GM18520 (cell line): ENCODE results near the gene SPSB1.
"Not testable (repeated sequence)": the region's sequence is repeated elsewhere in the genome, so short reads cannot be mapped to it uniquely, and the experiment has no call there.

Source experiments
- ATAC-seq: cut with Tn5 transposase; IDR thresholded peaks from one replicate; pipeline ENCODE4 v1.9.1; 2021; ENCODE audit not compliant: unreplicated experiment

SPSB1 gene

DNA sequence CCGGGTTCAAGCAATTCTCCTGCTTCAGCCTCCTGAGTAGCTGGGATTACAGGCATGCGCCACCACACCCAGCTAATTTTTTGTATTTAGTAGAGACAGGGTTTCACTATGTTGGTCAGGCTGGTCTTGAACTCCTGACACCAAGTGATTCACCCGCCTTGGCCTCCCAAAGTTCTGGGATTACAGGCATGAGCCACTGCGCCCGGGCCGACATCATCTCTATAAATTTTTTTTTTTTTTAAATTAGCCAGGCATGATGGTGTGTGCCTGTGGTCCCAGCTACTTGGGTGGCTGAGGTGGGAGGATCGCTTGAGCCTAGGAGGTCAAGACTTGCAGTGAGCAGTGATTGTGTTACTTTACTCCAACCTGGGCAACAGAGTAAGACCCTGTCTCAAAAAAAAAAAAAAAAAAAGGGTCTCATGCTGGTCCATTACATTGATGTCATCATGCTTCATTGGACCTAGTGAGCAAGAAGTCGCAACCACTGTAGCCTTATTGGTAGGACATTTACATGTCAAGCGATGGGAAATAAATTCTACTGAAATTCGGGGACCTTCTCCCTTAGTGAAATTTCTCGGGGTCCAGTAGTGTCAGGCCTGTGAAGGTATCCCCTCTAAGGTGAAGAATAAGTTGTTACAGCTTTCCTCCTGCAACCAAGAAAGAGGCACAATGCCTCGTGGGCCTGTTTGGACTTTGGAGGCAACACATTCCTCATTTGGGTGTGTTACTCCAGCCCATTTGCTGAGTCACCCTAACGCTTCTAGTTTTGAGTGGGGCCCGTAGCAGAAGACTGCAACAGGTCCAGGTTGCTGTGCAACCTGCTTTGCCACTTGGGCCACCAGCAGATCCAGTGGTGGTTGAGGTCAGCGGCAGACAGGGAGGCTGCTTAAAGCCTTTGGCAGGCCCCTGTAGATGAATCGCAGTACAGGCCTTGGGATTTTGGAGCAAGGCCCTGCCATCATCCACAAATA, 7.2 kb downstream of the SPSB1 start:
- not testable (repeated sequence) for ATAC-seq

GRCh38 chr1:9300573-9300972, 7.9 kb downstream of the SPSB1 start:
- no peak for ATAC-seq

GRCh38 chr1:9302745-9303524, 10.2 kb downstream of the SPSB1 start:
- ATAC-seq, result no peak

GRCh38 chr1:9303916-9304315, 11.2 kb downstream of the SPSB1 start:
- no peak for ATAC-seq

DNA sequence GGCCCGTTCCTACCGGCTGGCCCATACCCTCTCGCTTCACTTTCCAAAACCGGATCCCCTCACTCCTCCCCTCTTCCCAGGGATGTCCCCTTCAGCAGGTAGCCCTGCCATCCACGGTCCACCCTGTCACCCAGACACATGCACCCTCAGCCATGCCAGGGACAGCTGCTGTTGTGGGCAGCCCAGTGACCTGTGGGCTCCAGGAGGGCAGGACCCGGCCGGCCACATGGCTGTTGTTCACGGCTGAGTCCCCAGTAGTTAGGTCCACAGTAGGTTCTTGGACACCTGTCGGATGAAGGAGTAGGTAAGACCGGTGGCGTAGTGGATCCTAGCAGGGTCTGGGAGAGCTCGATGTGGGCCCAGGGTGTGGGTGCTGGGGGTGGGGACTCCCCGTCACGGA, 12.5 kb downstream of the SPSB1 start:
- no peak for ATAC-seq

DNA sequence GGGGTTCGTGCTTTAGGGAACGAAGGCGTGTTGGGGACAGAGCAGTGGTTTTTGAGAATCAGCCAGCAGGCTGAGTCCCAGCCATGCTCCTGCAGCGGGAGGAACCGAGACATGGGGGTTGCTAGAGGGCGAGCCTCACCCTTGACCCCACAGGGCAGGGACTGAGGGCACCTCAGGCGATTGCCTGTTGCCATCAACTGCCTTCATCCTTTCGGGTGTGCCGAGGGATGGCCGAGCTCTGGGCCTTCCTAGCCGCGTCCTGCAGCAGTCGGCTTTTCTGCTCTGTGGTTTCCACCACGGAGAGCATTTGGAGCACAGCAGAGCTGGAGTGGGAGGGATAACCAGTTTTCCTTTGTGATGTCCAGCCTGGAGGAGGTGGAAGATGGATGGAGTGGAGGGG, 13.3 kb downstream of the SPSB1 start:
- ATAC-seq, result no peak

DNA sequence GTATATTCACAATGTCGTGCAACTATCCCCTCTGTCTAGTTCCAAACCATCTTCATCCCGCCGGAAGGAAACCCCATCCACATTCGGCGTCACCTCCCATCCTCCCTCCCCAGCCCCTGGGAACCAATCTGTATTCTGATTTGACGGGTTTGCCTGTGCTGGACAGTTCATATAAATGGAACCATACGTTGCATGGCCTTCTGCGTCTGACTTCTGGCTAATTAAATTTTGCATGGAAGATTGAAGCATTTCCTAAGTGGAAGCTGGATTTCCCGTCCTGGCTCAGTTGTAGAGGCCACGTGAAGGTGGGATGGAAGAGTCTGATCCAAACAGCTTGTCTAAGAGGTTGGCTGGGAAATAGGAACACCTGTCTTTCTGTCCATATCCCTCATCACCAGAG, 14.6 kb downstream of the SPSB1 start:
- ATAC-seq, result no peak

DNA sequence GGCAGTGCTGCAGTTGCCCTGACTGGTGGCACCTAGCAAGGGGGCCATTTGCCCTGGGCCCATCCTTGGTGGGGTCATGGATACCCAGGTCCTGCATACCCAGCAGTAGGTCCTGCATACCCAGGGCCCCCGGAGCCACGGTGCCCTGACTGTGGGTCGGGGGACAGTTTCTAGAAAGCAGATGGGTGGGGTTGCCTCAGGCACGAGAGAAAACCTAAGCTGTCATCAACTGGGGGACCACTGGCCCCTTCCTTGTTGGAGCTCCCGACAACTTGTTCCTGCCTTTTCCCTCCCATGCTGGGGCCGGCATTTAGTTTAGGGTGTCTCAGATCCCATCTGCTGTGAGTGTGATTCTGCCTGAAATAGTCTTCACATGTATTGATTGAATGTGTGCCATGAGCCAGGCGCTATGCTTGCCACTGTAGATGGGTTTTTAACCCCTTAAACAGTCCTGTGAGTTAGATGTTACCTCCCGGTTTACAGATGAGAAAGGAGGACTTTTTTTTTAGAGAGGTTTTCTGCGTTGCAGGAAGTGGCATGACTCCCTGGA, 15.6 kb downstream of the SPSB1 start:
- no peak for ATAC-seq

- no peak for ATAC-seq
These were observed 16.4 kb downstream of the SPSB1 start for GRCh38 chr1:9309080-9309479.

DNA sequence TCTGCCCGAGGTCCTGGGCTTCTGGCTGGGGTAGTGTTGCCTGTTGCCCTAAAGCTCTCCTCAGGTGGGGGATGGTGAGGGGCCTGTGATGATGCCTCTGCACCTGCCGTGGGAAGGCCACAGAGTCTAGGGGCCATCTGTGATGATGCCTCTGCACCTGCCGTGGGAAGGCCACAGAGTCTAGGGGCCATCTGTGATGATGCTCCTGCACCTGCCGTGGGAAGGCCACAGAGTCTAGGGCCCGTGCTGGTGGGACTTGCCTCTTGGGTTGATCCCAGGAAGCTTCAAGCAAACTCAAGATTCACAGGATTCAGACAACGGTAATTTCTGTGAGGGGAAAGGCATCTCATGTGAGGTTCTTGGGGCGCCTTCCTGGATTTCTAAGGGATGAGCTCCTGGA, 17.3 kb downstream of the SPSB1 start:
- ATAC-seq, result no peak

DNA sequence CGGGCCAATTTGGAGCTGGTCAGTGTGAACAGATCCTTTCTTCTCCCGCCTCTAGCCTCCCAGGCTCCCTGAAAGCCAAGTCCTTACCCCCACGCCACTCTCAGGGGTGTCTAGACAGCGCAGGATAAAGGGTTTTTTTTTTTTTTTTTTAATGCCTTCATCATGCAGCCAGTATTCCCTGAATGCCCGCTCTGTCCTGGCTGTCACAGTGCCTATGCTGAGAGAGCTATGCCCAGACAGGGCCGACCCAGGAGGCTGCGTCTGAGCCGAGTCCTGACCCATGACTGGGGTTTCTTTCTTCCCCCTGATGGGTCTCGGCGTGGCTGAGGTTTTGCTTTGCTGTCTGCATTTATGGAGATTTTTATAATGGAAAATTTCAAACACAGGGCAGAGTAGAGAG, 18.3 kb downstream of the SPSB1 start:
- no peak for ATAC-seq

- no peak for ATAC-seq
These were observed 18.8 kb downstream of the SPSB1 start for GRCh38 chr1:9311479-9311878.

GRCh38 chr1:9312168-9312720, 19.6 kb downstream of the SPSB1 start:
- no peak for ATAC-seq

DNA sequence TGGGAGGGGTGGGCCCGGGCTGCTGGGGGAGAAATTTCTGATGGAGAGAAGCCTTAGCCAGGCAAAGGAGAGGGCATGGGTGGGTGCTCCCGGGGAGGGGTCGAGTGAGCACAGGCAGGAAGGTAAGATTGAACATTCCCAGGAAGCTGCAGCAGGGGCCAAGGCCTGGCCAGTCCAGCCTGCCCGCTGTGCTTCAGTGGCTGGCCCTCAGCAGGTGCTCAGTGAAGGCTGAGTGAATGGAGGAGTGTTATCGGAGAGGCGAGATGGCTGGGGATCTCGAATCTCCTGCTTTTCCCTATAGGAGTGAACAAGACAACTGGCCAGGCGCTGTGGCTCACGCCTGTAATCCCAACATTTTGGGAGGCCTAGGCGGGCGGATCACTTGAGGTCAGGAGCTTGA, 20.9 kb downstream of the SPSB1 start:
- no peak for ATAC-seq

DNA sequence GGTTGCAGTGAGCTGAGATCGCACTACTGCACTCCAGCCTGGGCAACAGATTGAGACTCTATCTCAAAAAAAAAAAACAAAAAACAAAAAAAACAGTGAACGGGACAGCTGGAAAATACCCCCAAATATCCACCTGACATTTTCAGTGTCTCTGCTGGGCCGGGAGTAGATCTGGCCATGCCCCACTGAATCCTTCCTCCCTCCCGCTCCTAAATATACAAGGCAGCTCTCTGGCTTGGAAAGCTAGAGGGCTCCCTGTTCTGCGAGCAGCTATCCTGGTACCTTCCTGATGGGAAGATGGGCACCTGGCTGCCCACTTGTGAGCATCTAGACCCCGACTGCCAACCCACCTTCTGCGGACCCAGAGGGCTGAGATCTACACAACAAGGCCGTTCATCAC, 21.4 kb downstream of the SPSB1 start:
- no peak for ATAC-seq

- ATAC-seq, result no peak
These were observed 22.2 kb downstream of the SPSB1 start for GRCh38 chr1:9314711-9315379.

GRCh38 chr1:9315411-9316079, 22.9 kb downstream of the SPSB1 start:
- ATAC-seq, result no peak

DNA sequence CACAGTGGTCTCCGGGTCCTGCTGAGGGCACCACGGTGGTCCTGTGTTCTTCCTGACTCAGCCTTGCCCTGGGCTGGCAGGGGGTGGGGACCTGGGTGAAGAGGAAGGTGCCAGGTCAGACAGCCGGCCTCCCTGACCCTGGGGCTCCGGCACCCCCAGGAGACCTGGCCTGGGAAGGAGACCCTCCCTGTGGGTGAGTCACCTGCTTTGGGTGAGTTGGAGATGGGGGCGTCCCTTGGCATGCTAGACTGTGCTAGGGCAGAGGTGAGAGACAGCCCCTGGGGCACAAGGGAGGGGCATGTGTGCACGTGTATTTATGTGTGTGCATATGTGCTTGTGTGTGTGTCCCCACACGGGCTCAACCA, 23.4 kb downstream of the SPSB1 start:
- ATAC-seq, result no peak

GRCh38 chr1:9316512-9316911, 23.8 kb downstream of the SPSB1 start:
- no peak for ATAC-seq

DNA sequence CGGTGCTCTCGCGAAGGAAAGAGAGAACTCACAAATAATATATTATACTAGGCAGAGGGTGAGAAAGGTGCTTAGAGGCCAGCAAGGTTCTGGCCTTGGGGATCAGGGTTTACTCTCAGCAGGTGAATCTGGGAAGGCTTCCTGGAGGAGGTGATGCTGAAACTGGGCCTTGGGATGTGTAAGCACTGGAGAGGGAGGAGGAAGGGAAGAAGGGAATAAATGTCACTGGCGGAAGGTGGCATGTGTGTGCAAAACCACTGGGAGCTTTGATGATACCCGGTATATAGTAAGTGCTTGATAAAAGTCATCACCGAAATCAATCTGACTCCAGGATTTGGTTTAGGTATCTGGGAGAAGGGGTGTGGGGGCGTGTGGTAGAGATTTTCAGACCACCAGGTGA, 24.4 kb downstream of the SPSB1 start:
- no peak for ATAC-seq
